ENCODE measurements around the gene BOK.
"Not testable (repeated sequence)": the region's sequence is repeated elsewhere in the genome, so short reads cannot be mapped to it uniquely, and the experiment has no call there.

BOK gene

GRCh38 chr2:241517297-241517696, 41.2 kb upstream of the BOK start:
- no peak for TF ChIP-seq CTCF (IDR thresholded peaks at IDR 0.05)
- Histone ChIP-seq H3K27ac (no peak overlapping the region), H3K4me3 (no peak overlapping the region)
- DNase-seq (ENCODE audit: low spot score): no peak

- Histone ChIP-seq H3K27ac (no peak overlapping the region), H3K4me3 (no peak overlapping the region)
- DNase-seq (ENCODE audit: low spot score): no peak
- no peak for TF ChIP-seq CTCF (IDR thresholded peaks at IDR 0.05)
Observed at GRCh38 chr2:241519669-241520068, 38.9 kb upstream of the BOK start.

DNA sequence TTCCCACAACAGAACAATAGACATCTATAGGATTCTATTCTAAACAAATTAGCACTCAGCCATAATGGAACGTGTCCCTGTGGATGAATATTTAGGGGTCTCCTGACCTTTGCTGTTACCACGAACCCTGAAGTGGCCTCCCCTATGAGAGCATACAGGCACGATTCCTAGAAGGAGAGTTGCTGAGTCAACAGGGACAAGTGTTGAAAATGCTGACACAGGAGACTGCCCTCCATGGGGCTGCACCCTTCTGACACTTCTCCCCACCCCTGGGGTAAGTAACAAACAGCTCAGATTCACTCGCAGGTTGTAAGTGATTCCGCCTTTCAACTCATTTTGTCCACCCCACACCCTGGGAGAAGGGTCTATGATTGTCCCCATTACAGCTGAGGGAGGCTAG, 36.1 kb upstream of the BOK start:
- no peak overlapping the region for H3K27ac ChIP-seq
- TF ChIP-seq CTCF (IDR thresholded peaks at IDR 0.05): no peak
- no peak for DNase-seq (ENCODE audit: low spot score)
- H3K4me3 ChIP-seq: no peak overlapping the region

GRCh38 chr2:241525818-241526780, 32.4 kb upstream of the BOK start:
- not testable (repeated sequence) for H3K4me3 ChIP-seq; H3K27ac ChIP-seq; DNase-seq (ENCODE audit: low spot score)

DNA sequence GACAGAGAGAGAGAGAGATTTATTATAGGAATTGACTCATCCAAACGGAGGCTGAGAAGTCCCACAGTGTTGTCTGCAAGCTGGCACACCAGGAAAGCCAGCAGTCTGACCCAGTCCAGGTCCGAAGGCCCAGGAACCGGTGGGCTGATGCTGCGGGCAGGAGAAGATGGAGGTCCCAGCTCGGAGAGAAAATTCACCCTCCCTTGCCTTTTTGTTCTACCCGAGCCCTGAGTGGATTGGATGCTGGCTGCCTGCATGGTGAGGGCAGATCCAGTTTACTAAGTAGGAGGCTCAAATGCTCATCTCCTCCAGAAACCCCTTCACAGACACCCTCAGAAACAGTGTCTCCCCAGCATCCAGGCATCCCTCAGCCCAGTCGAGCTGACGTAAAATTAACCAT, 28.0 kb upstream of the BOK start:
- no peak overlapping the region for H3K27ac ChIP-seq
- DNase-seq (ENCODE audit: low spot score): no peak
- H3K4me3 ChIP-seq: no peak overlapping the region
- no peak for TF ChIP-seq CTCF (IDR thresholded peaks at IDR 0.05)

GRCh38 chr2:241531161-241531722, 27.3 kb upstream of the BOK start:
- H3K27ac ChIP-seq: no peak overlapping the region
- no peak overlapping the region for H3K4me3 ChIP-seq
- no peak for TF ChIP-seq CTCF (IDR thresholded peaks at IDR 0.05)

GRCh38 chr2:241532168-241532567, 26.4 kb upstream of the BOK start:
- H3K27ac ChIP-seq: no peak overlapping the region
- no peak overlapping the region for H3K4me3 ChIP-seq
- no peak for TF ChIP-seq CTCF (IDR thresholded peaks at IDR 0.05)
- DNase-seq (ENCODE audit: low spot score): no peak

More at GRCh38 chr2:241531161-241531722, 27.3 kb upstream of the BOK start:
- DNase-seq (ENCODE audit: low spot score): no peak

Measured in coronary artery (tissue), 2 donors.